Stimulated activated CD8-positive, alpha-beta memory T cell treated with anti-CD3 and anti-CD28 coated beads, Interleukin-4, amount 100 ng/mL, for 48 hours (primary cell): ENCODE results near the gene TSTD1.

Experiments
- DNase-seq: peaks from one replicate; pipeline ENCODE4 v3.0.0-alpha.2; 2020

Gene TSTD1, protein sequence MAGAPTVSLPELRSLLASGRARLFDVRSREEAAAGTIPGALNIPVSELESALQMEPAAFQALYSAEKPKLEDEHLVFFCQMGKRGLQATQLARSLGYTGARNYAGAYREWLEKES

DNA sequence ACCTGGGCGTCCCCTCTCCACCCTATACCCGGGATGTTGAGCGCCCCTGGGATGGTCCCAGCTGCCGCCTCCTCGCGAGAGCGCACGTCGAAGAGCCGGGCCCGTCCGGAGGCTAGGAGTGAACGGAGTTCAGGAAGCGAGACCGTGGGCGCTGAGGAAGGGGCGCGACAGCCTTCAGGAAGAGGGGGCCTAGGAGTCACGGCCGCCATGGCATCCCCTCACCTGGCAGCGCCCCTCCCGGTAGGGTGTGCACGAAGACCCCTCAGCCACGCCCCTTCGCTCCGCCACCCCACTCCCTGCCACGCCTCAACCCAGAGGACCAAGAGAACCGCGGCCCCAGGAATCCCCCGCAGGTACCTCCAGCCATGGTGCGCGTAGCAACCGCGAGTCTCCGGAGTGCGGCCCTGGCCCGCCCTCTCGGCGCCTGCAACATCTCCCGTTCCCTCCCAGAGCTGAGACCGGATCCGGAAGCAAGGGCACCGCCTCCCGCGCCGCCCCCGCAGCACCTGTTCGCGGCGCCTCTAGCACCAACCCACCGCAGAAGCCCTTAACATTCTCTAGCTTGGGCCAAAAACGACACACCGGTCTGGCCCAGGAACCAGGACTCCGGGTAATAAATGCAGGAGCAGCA is at the start of gene TSTD1:
Gene TSTD1, minus strand, starts transcription at position 442 of the 631 bp plus-strand sequence. Its CDS starts 75 bp downstream, at position 367.
- DNase-seq = peak; percentile 88

DNA sequence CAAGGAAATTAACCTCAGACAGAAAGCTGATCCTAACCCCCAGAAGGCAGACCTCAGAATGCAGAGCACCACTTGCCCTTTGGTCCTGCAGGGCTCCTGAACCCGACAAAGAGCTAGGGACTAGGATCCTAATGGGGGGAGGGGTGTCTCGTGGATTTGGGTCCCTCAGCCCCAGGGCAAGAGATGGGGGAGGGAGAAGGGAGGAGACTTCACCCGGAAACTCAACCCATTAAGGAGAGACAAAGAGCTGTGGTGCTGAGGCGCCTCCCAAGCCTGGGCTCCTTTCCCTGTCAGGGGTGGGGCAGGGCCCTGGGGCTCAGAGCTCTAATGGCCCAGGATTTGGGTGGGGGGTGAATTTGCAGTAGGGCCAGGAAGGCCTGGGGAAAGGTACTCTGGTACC is 47.7 kb upstream of the TSTD1 start:
- DNase-seq = no peak

DNA sequence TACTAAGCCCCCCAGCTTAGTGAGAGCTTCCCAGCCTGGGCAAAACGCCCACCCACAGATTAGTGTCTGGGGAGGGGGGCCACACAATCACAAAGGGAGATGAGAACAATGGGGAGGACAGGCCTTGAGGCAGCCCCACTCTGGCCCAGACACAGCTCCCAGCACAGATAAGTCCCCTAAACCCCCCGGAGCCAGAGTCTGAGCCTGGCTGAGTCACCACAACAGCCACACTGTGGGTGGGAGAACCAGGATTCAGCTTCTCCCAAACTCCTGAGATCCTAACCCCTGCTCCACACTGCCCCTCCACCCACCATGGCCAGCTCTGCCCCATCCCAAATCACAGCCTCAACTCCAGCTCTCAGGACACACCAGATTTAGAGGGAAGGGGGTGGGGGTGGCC is 46.4 kb upstream of the TSTD1 start:
- no peak for DNase-seq

DNA sequence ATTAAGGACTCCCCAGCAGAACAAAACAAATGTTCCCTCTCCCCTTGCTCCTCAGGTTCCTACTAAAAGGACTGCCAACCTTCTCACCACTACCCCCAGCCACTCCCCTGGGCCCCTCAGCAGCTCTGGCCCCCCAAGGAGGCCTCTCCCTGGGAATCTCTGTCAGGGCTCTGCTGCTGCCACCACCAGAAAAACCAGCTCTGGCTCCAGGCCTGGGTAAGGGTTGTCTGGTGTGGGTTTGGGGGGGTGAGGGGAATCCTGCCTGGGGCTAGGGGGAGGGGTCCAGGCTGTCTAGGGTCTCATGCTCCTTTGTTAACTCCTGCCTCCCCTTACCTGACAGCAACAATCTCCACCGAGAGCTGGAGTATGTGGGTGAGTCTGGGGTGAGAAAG is 45.8 kb upstream of the TSTD1 start:
- no peak for DNase-seq

DNA sequence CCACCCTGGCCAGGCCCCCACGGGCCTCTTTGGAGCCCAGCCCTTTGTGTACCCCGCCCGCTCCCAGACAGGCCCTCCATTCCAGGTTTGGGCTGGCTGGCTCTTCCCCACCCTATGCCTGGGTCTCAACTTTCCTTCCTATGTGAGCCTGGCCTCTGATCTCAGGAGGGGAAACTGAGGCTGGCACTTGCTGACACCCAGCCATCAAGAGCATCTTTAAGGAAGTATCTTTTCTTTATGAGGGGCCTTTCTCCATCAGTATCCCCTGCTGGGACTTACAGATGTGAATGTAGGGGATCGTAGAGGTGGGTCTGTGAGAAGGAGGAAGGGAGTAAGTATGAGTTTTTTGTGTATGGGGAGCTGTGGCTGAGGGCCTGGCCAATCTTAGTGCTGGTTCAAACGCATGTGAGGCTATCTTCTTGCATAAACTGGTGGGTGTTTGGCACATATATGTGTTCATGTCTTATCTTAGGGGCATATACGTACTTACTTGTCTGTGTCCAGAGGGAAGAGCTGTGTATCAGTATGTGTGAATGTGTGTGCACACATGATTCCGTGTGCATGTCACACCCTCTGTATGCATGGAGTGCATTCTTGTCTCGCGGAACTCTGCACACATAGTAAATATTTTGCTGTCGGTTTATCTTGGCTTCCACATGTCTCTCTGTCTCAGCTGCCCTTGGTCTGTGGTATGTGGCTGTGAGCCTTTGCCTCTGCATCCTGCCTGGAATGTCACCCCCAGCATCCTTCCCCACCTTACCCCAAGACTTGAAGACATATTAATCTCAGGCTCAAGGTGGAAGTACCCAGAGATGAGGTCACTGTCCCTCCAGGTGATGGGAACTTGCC is 45.2 kb upstream of the TSTD1 start:
- DNase-seq = no peak

DNA sequence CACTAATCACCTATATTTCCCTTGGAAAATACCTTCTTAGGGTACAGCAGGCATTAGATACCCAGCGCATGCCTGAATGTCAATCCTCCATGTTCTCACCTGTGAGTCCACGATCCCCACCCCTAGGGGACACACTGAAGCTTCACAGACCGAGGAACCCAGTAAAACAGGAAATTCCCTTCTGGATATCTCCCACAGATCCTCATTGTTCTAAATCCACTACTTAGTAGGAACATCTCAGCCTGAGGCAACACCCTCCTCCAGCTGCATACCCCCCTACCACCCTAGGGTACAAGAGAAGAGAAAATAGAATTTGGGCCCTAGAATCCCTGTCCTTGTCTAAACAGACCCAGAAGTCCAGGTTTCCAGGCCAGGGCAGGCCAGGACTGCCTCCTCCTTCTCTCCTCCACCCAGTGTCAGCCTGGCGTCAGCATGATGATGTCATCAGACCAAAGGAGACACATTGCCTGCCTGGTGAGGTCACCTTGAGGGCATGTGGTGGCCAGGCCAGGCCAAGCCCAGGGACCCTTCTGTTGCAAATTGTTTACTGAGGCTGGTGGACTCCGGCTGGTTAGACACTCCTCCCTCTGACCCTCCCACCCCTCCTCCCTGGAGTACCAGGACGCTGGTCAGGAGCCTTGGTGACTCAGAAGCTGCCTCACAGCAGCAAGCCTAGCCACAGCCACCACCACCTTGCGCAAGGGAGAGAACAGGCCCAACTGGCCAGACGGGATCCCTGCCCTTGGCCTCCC is 44.4 kb upstream of the TSTD1 start:
- no peak for DNase-seq

DNA sequence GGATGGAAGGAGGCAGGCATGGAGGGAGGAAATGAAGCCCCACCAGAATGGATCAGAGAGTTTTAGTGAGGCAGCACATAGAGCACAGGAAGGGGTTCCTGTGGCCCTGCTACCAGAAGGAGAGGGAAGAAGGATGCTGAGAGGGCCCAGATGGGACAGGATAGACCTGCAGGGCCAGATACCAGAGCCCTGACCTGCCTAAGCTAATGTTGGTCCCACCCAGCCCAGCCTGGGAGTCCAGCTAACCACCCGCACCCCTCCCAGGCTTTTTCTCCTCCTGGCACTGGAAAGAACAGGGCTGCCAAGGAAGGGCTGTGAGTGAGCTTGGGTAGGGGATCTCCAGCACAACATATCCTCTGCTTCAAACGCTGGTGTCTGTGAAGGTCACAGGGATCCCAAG is 43.7 kb upstream of the TSTD1 start:
- DNase-seq = no peak

DNA sequence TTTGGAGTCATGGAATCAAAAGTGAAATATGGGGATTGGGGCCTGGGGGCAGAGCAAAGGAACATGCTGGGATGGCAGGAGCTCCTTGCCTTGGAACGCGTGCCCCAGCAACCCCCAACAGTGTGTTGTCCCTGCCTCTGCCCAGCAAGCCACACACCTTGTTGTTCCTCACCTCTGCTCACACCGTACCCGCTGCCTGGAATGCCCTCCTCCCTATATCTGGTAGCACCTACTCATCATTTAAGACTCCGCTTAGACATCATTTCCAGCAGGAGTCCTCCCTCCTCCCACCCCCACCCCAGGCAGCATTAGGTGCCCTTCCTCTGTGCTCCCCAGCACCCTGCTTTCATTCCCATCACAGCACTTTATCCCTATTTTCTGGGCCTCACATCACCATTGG is 42.8 kb upstream of the TSTD1 start:
- DNase-seq = no peak

DNA sequence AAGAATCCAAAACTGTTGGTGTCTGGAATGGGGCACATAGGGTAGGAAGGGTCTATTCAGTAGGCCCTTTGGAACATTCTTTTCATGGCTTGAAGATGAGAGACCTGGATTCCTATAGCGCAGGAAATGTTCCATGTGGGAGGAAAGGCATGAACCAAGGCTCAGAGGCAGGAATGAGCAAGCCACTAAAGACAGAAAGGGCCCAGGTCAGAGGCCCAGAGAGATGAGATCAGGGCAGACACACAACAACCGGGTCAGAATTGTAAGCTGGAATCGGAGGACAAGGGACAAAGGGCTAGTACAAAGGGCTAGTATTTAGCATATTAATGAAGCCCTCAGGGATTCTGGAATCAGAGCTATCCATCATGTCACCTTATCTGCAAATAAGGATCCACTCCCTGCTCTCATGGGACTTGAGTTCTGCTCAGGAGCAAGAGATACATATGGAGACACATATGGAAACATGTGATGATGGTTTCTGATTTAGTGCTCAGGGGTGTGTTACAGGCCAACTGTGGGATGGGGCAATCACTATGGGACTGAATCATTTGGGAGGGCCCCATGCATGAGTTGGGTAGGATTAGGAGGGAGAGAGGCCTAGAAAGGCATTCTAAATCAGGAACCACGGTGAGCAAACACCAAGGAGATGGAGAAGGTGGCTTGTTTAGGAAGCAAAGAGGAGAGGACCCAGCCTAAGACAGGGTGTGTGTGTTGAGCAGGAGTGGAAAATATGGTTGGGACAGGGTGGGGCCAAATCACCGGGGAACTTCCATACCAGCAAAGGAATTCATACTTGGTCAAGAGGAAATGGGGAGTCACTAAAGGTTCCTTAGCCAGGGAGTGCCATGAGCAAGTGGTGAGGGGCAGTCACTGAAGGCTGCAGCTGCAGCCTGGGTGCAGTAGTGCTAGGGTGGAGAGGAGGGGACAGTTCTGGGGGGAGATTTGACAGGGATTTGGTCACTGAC is 42.0 kb upstream of the TSTD1 start:
- DNase-seq = no peak

DNA sequence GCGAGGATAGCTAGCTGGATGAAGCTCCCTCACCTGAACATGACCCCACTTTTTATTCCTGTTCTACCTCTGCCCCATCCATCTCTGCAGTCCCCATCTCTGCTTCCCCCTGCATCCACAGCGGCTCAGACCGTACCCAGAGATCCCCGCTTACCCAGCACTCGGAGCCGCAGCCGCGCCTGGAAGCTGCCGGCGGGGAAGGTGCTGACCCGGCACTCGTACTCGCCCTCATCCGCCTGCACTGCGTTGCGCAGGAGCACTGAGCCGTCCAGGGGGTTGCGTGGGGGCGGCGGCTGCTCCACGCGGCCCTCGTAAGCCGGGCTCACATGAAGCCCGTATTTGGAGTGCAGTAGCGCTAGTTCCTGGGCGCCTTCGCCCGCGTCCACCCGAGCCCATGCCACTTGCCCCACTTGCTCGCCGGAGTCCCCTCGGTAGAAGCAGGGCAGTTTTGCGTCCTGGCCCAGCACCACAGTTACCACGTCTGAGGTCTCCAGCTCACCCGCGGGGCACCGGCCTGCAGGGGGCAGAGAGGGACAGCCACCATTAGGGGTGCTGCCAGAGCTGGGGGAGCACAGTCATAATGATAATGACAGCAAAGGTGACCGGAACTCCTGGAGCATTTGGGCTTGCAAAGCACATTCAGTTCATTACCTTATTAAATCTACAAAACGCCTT is 40.8 kb upstream of the TSTD1 start:
- DNase-seq = no peak

DNA sequence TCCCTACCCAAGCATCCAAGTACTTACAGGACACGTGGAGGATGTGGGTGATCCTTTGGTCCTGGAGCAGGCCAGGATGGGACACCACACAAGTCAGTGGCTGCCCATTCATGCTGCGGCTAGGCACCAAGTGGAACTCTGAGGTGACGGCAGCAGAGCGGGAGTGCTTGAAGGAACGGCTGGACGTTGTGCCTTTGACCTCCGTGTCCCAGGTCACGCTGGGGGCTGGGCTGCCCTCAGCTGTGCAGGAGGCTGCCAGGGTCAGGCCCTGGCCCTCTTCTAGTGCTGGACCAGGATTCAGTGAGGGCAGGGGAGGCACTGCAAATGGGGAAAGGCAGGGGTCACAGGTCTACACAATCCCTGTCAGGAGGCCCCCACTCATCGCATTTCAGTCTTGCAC is 38.7 kb upstream of the TSTD1 start:
- no peak for DNase-seq

DNA sequence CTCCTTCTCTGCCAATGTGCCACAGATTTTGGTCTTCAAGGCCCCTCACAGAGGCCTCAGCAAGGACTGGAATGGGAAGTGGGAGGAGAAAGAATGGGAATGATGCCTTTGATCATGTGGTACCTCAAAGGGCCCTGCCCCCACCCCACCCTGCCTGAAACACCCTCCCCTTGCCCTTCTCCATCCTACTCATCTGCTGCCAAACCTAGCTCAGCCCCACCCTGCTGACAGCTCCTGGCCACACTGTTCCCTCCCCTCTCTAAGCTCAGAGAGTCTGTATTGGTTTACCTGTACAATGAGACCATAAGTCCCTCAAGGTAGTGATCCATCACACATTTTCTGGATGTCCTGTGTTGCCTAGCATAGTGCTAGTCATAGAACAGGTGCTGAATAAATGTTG is 37.6 kb upstream of the TSTD1 start:
- DNase-seq = no peak

DNA sequence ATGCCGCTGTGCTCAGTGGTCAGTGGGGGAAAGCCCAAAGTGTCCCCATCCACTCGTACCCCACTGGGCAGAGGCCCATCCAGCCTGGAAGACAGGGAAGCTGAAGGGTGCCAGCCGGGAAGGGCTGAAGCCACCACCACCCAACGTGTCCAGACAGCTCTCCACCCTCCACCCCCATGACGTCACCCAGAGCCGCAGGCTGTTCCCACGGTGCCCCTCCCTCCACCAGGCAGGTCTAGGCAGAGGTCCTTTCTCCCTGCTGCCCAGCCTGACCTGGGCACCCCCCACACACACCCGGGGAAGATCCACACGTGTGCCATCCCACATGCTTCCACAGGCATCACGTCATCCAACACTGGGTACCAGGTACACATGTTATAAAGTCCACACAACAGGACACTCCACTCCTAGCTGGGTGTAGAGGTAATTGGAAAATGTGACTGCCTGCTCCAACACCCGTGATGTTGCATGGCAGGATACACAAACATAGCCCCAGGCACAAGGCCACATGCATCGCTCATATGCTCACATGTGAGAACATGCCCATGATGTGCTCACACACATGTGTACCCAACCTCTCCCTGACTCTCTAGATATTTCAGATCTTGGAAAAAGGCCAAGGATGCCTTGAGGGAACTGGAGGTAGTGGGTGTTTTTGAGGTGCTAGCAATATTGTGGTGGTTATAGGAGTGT is 36.1 kb upstream of the TSTD1 start:
- no peak for DNase-seq

DNA sequence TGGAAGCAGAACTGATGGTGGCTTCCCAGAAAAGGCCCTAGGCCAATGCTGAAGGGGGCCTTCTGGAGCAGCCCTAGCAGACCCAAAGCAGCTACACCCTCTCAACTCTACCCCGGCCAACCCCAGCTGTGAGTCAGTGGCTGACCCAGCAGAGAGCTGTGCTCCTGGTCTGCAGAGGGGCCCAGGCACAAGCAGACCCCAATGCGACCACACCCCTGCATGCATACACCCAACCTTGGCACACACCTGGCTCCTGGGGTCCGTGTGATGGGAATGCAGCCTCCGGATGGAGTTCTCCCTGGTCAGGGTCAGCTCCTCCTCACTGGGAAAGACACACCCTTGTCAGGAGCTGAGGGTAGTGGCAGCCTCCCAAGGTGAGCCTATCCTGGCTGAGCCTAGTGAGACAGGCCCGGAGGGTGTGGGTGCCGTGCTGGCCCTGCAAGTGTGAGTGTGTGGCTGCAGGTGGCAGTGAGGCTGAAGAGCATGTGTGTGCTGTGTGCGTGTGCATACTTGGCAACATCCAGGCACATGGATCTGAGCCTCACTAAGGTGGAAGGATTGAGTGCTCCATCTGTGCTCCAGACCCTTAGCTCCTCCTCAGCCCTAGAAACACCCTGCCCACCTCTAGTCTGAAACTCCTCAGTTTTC is 34.8 kb upstream of the TSTD1 start:
- DNase-seq = no peak

DNA sequence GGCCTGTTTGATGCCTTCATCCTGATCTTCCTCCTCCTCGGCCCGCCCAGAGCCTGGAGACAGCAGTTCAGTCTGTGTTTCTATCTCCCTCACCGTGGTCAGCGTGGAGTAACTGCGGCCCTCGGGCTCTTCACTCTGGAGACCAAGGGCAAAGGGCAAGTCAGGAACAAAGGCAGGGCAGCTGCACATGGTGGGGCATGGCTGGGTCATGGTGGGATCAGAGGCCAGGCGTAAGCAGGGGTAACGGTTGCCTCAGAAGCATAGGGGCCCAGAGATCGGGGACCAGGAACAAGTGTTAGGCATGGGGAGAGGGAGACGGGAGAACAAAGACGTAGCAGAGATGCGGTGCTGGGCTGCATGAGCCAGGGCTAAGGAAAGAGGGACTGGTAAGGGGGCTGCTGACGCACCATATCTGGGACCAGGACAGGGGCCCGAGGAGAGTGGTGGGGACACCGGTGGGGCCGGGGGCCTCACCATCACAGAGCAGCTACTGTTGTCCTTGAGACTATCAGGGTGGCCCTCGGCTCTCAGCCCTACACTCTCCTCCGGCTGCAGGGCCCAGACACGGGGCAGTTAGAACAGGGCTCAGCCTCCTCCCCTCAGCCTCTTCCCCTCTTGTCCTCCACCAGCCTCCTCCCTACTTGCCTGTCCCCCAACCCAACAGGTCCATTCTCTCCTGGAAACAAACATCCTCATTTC is 34.1 kb upstream of the TSTD1 start:
- no peak for DNase-seq

DNA sequence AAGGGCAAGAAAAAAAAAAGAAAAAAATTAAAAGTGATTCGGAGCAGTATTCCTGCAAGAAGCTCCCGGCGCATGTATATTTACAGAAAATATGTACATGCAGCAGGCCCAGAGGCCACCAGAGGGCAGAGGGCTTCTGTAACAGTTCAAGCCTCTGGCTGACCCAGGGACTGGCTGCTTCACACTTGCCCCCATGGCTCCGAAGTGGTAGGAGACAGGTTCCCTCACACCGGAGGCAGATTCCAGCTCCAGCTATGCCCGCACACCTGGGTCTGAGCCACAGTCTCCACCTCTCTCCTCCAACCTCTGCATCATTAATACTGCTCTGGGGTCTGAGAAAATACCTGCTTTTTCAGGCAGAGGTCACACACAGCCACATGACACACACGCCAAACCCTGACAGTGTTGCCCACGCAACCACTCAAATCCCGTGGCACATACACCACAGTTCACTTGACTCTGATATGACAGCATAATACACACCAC is 33.2 kb upstream of the TSTD1 start:
- peak; percentile 62 for DNase-seq

DNA sequence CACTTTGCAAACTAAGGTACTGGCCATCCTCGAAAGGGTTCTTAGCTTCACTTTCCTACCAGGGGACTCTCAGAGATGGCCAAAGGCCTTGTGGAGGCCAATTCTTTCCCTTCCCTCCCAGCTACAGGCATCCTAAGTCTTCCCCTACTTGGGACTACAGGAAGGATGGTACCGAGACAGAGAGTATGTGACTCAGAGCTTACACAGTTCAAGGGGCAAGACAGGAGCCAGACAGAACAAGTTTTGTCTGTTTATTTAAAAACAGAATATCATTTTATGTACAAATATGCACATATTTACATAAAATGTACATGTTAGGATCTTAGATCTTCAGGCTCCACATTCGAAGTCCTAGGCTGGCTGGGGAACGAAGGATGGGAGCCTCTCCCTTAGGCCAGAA is 32.0 kb upstream of the TSTD1 start:
- no peak for DNase-seq

DNA sequence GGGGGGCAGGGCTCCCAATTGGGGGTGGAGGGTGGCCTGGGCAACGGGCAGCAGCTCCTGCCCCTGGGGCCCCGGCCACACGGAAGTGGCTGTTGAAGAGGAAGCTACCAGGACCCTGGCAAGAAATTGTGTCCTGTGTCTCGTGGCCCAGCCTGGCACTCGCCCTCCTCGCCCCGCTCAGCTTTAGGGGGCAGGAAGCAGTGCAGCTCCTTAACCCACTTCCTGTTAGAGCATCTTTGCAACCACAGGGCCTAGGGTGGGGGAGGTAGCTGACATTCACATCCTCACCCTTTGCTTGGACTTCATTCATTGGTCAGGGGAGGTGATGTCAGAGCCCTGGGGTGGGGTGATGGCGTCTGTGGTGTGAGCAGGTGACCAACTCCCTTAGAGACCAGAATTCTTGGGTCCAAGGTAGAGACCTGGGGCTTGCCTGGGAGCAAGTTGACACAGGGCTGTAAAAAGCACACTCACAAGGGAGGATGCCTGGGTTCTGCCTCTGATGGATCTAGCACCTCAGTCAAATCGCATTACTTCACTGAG is 31.0 kb upstream of the TSTD1 start, which contains the start of gene ARHGAP30:
Gene ARHGAP30, minus strand, starts transcription at position 161 of the 540 bp plus-strand sequence. CDS start 267 bp downstream, outside the sequence.
- peak; percentile 88 for DNase-seq

DNA sequence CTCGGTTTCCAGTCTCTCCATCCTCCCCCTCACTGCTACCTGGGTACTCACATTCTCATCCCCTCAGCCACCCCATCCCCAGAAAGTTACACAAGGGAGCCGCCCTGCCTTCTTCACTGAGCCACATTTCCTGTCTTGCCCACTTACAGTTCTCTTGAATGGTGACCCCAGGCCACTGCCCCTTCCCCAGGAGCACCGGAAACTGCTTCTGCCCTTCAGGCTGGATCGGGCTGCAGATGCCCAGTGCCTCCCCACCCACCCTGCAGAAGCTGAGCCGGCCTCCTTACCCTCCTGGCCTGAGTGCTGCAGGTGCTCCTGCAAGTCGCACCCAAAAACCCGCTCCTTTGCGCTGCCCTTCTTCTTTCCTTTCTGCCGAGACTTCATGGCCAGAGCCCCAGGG is 30.5 kb upstream of the TSTD1 start:
- peak; percentile 47 for DNase-seq
